Activated T-cell treated with anti-CD3 and anti-CD28 coated beads, Interleukin-2, amount 50 U/mL, for 24 hours (primary cell): ENCODE measurements around the gene ZNF800.

Source experiments
- DNase-seq: peaks from one replicate; pipeline ENCODE4 v3.0.0-alpha.2; 2020
- H3K27ac Mint-ChIP-seq: 2 replicates; pipeline ENCODE4 v1.8.0; 2020; ENCODE audit warnings: mild to moderate bottlenecking, mixed read lengths
- H3K27me3 Mint-ChIP-seq: 2 replicates; pipeline ENCODE4 v1.8.0; 2020; ENCODE audit warnings: mixed read lengths
- H3K36me3 Mint-ChIP-seq: 2 replicates; pipeline ENCODE4 v1.8.0; 2020; ENCODE audit warnings: low read depth, mixed read lengths
- H3K4me1 Mint-ChIP-seq: 2 replicates; pipeline ENCODE4 v1.8.0; 2020; ENCODE audit warnings: low read depth, mixed read lengths
- H3K4me3 Mint-ChIP-seq: 2 replicates; pipeline ENCODE4 v1.8.0; 2020; ENCODE audit warnings: mild to moderate bottlenecking, moderate library complexity, mixed read lengths
- H3K9me3 Mint-ChIP-seq: 2 replicates; pipeline ENCODE4 v1.8.0; 2020; ENCODE audit warnings: mixed read lengths

Gene ZNF800

GRCh38 chr7:127379642-127380041, 12.9 kb downstream of the ZNF800 start:
- peaks cover 77% of the 10 kb centered on the region for H3K4me1 Mint-ChIP-seq
- no peaks in the 10 kb centered on the region for H3K9me3 Mint-ChIP-seq
- no peaks in the 10 kb centered on the region for H3K27me3 Mint-ChIP-seq
- peak overlapping the region; percentile 74 for H3K27ac Mint-ChIP-seq
- no peak overlapping the region for H3K4me3 Mint-ChIP-seq
- peaks cover 84% of the 10 kb centered on the region for H3K36me3 Mint-ChIP-seq
- no peak for DNase-seq

DNA sequence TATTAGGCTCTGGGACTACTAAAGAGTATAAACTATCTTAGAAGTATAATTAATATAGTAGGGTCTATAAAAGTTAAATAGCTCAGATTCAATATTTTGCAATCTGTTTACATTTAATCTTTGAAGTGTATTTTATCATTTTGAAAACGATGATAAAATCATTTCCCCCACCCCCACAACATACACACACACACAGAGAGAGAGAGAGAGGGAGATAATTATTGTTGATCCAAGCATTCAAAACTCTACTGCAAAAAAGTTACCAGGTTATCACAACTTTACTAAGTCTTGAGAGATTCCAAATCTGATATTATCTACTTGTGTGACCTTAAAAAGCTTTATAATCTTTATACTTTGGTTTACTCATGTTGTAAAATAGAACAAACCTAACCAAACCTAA, 14.0 kb downstream of the ZNF800 start:
- no peaks in the 10 kb centered on the region for H3K27me3 Mint-ChIP-seq
- no peak overlapping the region for H3K4me3 Mint-ChIP-seq
- peaks cover 90% of the 10 kb centered on the region for H3K36me3 Mint-ChIP-seq
- H3K4me1 Mint-ChIP-seq = peaks cover 83% of the 10 kb centered on the region
- no peak for DNase-seq
- no peaks in the 10 kb centered on the region for H3K9me3 Mint-ChIP-seq
- H3K27ac Mint-ChIP-seq = peak overlapping the region; percentile 51

DNA sequence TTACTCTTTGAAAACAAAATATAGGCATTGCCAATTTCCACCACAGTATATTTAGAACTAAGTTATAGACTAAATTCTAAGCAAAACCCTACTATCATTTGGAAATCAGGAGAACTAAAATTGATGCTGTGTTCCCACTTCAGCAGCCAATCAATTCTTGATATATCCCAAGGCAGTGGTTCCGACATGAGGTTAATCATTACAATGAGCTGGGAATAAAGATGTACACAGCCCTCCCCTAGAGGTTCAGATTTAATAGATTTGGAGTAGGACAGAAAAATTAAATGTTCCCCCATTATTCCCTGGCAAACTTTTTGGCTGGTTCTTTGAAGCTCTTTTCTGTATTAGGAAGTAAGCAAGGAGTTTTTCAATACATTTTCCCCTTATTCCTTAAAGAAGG, 15.1 kb downstream of the ZNF800 start:
- no peak overlapping the region for H3K4me3 Mint-ChIP-seq

DNA sequence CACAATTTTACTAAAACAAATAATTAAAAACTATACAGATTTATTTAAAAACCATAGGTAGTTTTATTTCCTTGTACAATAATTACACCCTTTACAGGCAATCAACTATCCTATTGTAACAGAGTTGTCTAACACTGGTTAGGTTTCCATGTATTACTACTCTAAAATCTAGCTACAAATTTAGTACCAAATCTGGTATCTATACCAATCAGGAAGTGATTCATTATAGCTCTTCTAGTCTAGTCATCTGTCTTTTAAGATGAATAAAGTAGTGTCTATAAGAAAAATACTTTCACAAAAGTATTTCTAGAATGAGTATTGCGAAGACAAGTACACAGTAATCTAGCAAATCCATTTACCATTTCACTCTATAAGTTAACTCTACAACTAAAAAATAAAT, 16.9 kb downstream of the ZNF800 start:
- H3K4me3 Mint-ChIP-seq = no peak overlapping the region
- H3K27me3 Mint-ChIP-seq = no peaks in the 10 kb centered on the region
- H3K36me3 Mint-ChIP-seq = peaks cover 88% of the 10 kb centered on the region
- DNase-seq = no peak
- H3K27ac Mint-ChIP-seq = no peak overlapping the region
- H3K9me3 Mint-ChIP-seq = no peaks in the 10 kb centered on the region
- peaks cover 65% of the 10 kb centered on the region for H3K4me1 Mint-ChIP-seq

More for the DNA sequence above, 15.1 kb downstream of the ZNF800 start:
- Mint-ChIP-seq H3K27me3 (no peaks in the 10 kb centered on the region), H3K27ac (no peak overlapping the region), H3K4me1 (peaks cover 78% of the 10 kb centered on the region), H3K36me3 (peaks cover 90% of the 10 kb centered on the region), H3K9me3 (no peaks in the 10 kb centered on the region)
- no peak for DNase-seq

- Mint-ChIP-seq H3K9me3 (no peaks in the 10 kb centered on the region), H3K27ac (peak overlapping the region; percentile 30), H3K4me3 (no peak overlapping the region), H3K4me1 (peaks cover 40% of the 10 kb centered on the region), H3K36me3 (peaks cover 58% of the 10 kb centered on the region), H3K27me3 (no peaks in the 10 kb centered on the region)
- no peak for DNase-seq
Observed at GRCh38 chr7:127367679-127368078, 24.8 kb downstream of the ZNF800 start.

DNA sequence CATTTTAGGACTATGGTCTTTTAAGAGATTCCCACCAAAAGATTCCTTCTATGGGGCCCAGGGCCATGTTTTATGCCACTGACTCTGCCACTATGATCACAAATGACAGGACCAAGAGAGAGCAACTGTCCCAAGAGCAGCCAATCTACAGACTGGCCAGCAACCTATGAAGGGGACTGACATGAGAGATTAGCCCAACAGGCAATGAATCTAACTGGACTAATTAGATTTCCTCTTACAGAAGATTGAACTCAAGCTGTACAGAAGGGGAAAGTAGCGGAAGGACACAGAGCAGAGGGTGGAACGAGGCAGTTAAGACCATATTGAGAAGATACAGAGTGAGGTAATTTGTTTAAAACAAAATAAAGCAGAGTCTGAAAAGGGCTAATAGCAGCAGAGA, 25.8 kb downstream of the ZNF800 start:
- Mint-ChIP-seq H3K4me3 (no peak overlapping the region), H3K27me3 (no peaks in the 10 kb centered on the region), H3K27ac (peak overlapping the region; percentile 1)

GRCh38 chr7:127365957-127366315, 26.6 kb downstream of the ZNF800 start:
- Mint-ChIP-seq H3K36me3 (peaks cover 51% of the 10 kb centered on the region), H3K27me3 (no peaks in the 10 kb centered on the region), H3K9me3 (no peaks in the 10 kb centered on the region), H3K27ac (no peak overlapping the region), H3K4me1 (peaks cover 37% of the 10 kb centered on the region), H3K4me3 (no peak overlapping the region)
- DNase-seq = no peak

More for the DNA sequence above, 25.8 kb downstream of the ZNF800 start:
- Mint-ChIP-seq H3K9me3 (no peaks in the 10 kb centered on the region), H3K4me1 (peaks cover 40% of the 10 kb centered on the region), H3K36me3 (peaks cover 51% of the 10 kb centered on the region)
- no peak for DNase-seq

DNA sequence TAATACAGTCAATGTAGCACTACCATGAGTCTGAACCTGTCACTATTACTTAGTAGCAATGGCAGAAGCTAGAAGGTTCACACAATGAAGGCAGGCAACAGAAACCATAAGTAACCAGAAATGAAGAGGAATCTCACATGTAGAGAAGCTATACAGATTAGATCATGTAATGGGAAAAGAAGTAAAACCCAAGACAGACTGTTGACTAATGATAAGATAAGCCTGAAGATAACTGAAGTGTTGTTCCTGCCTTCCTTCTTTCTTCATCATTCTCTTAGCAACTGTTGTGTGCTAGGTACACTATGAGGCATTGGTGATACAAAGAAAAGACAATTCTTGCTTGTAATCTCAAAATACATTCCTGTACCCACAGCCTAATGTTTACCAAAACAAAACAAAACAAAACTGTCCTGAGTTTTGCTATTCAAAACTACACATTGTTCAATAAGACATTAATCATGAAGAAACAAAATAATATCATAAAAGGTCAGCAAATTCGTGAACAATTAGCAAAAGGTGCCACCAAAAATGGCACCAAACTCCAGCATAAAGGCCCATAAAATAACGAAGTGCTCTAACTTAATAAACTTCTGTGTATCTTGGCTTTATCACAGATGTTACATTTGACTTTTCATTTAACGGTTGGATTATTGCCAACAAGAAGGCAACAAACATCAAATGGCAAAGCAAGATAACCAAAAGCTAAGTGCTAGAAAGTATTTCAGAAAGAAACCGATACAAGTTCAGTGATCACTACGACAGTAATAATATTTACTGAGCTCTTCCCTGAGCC, 27.1 kb downstream of the ZNF800 start:
- no peak overlapping the region for H3K4me3 Mint-ChIP-seq
- no peaks in the 10 kb centered on the region for H3K27me3 Mint-ChIP-seq
- no peaks in the 10 kb centered on the region for H3K9me3 Mint-ChIP-seq
- H3K4me1 Mint-ChIP-seq = peaks cover 37% of the 10 kb centered on the region
- H3K36me3 Mint-ChIP-seq = peaks cover 52% of the 10 kb centered on the region
- DNase-seq = no peak
- H3K27ac Mint-ChIP-seq = no peak overlapping the region

DNA sequence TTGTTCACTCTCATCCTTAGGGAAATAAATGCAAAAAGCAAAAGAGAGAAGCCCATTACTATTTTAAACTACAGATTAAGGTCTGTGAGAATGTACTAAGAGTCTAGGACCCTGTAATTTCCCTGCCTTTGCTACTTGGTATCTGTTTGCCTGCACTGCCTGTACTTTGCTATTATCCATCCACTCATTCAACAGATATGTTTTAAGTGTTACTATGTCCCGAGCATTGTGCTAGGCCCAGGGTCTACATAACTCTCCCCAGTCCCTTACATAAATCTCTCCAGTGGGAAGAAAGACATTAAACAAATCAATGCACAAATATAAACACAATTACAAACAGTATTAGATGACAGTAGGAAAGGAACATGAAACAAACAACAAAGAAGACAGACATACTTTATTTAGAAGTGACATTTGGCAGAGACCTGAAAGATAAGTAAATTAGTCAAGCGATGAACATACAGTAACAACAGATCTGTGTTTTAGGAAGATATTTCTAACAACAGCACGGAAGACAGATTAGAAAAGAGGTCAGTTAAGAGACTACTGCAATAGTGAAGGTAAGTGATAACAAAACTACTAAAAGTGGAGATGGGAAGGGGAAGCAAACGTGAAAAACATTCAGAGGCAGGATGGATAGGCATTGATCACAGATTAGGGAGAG, 30.0 kb downstream of the ZNF800 start:
- DNase-seq = no peak
- peaks cover 51% of the 10 kb centered on the region for H3K36me3 Mint-ChIP-seq
- no peak overlapping the region for H3K4me3 Mint-ChIP-seq
- H3K27me3 Mint-ChIP-seq = no peaks in the 10 kb centered on the region
- no peaks in the 10 kb centered on the region for H3K9me3 Mint-ChIP-seq
- H3K27ac Mint-ChIP-seq = no peak overlapping the region
- peaks cover 26% of the 10 kb centered on the region for H3K4me1 Mint-ChIP-seq

DNA sequence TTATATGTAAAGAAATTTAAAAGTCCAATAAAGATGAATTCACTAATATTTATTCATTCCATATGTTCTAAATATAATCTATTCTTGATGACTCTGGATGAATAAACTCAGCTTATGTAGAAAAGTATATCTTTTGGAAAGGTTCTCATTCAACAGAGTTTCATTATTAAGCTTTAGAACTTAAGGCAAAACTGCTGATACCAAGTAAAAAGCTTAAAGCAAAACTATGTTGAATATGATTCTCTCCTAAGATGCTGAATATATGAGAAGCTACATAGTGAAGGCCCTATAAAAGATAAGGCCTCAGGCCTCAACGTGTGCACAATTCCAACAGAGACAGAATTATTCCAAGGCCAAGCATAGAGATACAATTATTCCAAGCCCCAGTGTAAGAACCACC, 30.8 kb downstream of the ZNF800 start:
- Mint-ChIP-seq H3K4me1 (peaks cover 25% of the 10 kb centered on the region), H3K27ac (no peak overlapping the region), H3K27me3 (no peaks in the 10 kb centered on the region), H3K36me3 (peaks cover 50% of the 10 kb centered on the region), H3K4me3 (no peak overlapping the region), H3K9me3 (no peaks in the 10 kb centered on the region)
- DNase-seq = no peak

GRCh38 chr7:127359011-127359410, 33.5 kb downstream of the ZNF800 start:
- H3K27me3 Mint-ChIP-seq = no peaks in the 10 kb centered on the region
- DNase-seq = no peak
- peak overlapping the region; percentile 28 for H3K27ac Mint-ChIP-seq
- no peak overlapping the region for H3K4me3 Mint-ChIP-seq
- peaks cover 26% of the 10 kb centered on the region for H3K4me1 Mint-ChIP-seq
- H3K36me3 Mint-ChIP-seq = peaks cover 62% of the 10 kb centered on the region
- H3K9me3 Mint-ChIP-seq = no peaks in the 10 kb centered on the region

GRCh38 chr7:127353897-127354296, 38.6 kb downstream of the ZNF800 start:
- Mint-ChIP-seq H3K9me3 (no peaks in the 10 kb centered on the region), H3K4me1 (peaks cover 53% of the 10 kb centered on the region), H3K4me3 (no peak overlapping the region), H3K27me3 (no peaks in the 10 kb centered on the region), H3K27ac (no peak overlapping the region), H3K36me3 (peaks cover 63% of the 10 kb centered on the region)
- DNase-seq = no peak

- Mint-ChIP-seq H3K27ac (no peak overlapping the region), H3K4me3 (no peak overlapping the region)
Observed at GRCh38 chr7:127350586-127350985, 41.9 kb downstream of the ZNF800 start.

DNA sequence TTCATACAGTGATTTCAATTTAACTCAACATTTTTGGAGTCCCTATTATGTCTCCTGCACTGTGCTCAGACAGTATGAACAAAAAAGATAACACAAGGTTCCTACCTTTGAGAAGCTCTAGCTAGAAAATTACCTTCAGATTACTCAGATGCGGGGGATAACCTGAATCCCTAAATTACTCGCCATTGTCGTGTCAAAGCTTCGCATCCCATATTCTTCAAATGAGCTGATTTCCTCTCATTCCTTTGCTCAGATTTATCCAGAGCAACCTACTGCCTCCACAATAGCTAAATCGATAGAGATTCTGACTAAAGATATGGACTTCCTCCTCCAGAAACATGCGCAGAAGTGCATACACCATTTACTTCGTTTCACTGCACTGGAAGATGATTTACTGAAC, 42.6 kb downstream of the ZNF800 start:
- H3K4me1 Mint-ChIP-seq = peaks cover 50% of the 10 kb centered on the region
- H3K9me3 Mint-ChIP-seq = no peaks in the 10 kb centered on the region
- DNase-seq = no peak
- H3K27ac Mint-ChIP-seq = no peak overlapping the region
- no peak overlapping the region for H3K4me3 Mint-ChIP-seq
- peaks cover 31% of the 10 kb centered on the region for H3K36me3 Mint-ChIP-seq
- H3K27me3 Mint-ChIP-seq = no peaks in the 10 kb centered on the region

More at GRCh38 chr7:127350586-127350985, 41.9 kb downstream of the ZNF800 start:
- H3K27me3 Mint-ChIP-seq = no peaks in the 10 kb centered on the region
- no peak for DNase-seq
- peaks cover 55% of the 10 kb centered on the region for H3K4me1 Mint-ChIP-seq
- H3K9me3 Mint-ChIP-seq = no peaks in the 10 kb centered on the region
- peaks cover 37% of the 10 kb centered on the region for H3K36me3 Mint-ChIP-seq

GRCh38 chr7:127348247-127348631, 44.3 kb downstream of the ZNF800 start:
- H3K4me1 Mint-ChIP-seq = peaks cover 39% of the 10 kb centered on the region

More at GRCh38 chr7:127348247-127348631, 44.3 kb downstream of the ZNF800 start:
- no peak for DNase-seq
- H3K36me3 Mint-ChIP-seq = peaks cover 17% of the 10 kb centered on the region
- no peaks in the 10 kb centered on the region for H3K27me3 Mint-ChIP-seq
- H3K9me3 Mint-ChIP-seq = no peaks in the 10 kb centered on the region
- peak overlapping the region; percentile 56 for H3K4me3 Mint-ChIP-seq
- H3K27ac Mint-ChIP-seq = no peak overlapping the region
